Activated CD4-positive, alpha-beta T cell treated with anti-CD3 and anti-CD28 coated beads, Interleukin-2, amount 10 ng/mL, durations not matched to agents 24 days and 14 days (primary cell): ENCODE measurements around the gene KRTAP5-7. TPM values are rescaled to one million over a fixed set of nuclear protein-coding genes. Genes with fewer than 3 reads are reported as not detected.

Source experiments
- DNase-seq: peaks from one replicate; pipeline ENCODE4 v3.0.0; 2022
- H3K27ac Mint-ChIP-seq: one replicate; pipeline ENCODE4 v1.8.0; 2022; ENCODE audit warnings: mild to moderate bottlenecking, mixed read lengths
- H3K27me3 Mint-ChIP-seq: one replicate; pipeline ENCODE4 v1.8.0; 2022; ENCODE audit warnings: mixed read lengths
- H3K36me3 Mint-ChIP-seq: one replicate; pipeline ENCODE4 v1.8.0; 2022; ENCODE audit warnings: low read depth, mild to moderate bottlenecking, mixed read lengths
- H3K4me1 Mint-ChIP-seq: one replicate; pipeline ENCODE4 v1.8.0; 2021; ENCODE audit warnings: mixed read lengths
- H3K4me3 Mint-ChIP-seq: one replicate; pipeline ENCODE4 v1.8.0; 2022; ENCODE audit warnings: mild to moderate bottlenecking, moderate library complexity, mixed read lengths
- H3K9me3 Mint-ChIP-seq: one replicate; pipeline ENCODE4 v1.8.0; 2021; ENCODE audit warnings: mixed read lengths
- intact Hi-C: fragments of 100-400 bp; cut with micrococcal nuclease; formaldehyde crosslinking; loops from one replicate; pipeline ENCODE4 v1.15.1; 2023
- total RNA-seq: library from RNA; stranded (reverse); gene quantifications from 2 replicates; pipeline ENCODE4 v1.2.3, GENCODE V29; 2022

The KRTAP5-7 gene
- total RNA-seq, 1 donor from 2014 or later, result not detected

DNA sequence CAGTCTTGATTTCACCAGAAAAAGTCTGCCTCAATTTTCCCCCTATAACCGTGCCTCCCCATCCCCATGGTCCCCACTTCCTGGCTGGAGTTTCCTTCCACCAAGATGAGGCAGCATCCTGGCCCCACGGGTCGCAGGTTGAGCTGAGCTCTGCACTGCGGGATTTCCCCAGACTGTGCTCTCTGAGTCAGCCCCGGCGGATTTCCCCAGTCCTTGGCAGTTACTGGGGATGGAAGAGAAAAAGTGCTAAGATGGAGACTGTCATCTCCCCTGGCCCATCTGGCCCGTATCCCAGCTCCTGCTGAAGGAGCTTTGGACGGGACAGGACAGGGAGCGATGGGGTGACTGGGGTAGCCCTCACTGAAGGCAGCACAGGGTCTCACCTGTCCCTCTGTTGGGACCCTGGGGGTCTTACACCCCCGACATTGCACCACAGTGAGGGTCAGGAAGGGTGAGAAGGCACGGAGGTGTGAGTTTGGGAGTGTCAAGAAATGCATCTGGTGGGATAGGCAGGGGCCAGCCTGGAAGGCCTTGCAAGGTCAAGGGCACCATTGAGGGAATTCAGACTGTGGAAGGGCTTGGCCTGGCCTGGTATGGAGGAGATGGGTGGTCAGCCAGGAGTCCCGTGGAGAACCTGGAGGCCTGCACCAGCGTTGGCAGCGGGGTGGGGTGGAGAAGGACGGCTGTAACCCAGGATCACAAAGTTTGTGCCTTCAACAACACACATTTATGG, 37.6 kb upstream of the KRTAP5-7 start:
- peak; percentile 81 for DNase-seq
- Mint-ChIP-seq H3K36me3 (peaks cover 71% of the 10 kb centered on the region), H3K4me3 (peak overlapping the region; percentile 59), H3K9me3 (no peaks in the 10 kb centered on the region), H3K27me3 (no peaks in the 10 kb centered on the region), H3K4me1 (peaks cover 27% of the 10 kb centered on the region), H3K27ac (peak overlapping the region; percentile 91)
- intact Hi-C loops, result loop anchor here (1.0 kb wide), 1 partner anchor 37 kb away; no protein-coding TSS in a partner anchor

GRCh38 chr11:71490044-71490730, 36.9 kb upstream of the KRTAP5-7 start:
- peaks cover 27% of the 10 kb centered on the region for H3K4me1 Mint-ChIP-seq
- peaks cover 71% of the 10 kb centered on the region for H3K36me3 Mint-ChIP-seq
- no peak overlapping the region for H3K4me3 Mint-ChIP-seq
- peak overlapping the region; percentile 91 for H3K27ac Mint-ChIP-seq
- DNase-seq, result no peak
- no peaks in the 10 kb centered on the region for H3K27me3 Mint-ChIP-seq
- no peaks in the 10 kb centered on the region for H3K9me3 Mint-ChIP-seq
- intact Hi-C loops, result no loop called here

DNA sequence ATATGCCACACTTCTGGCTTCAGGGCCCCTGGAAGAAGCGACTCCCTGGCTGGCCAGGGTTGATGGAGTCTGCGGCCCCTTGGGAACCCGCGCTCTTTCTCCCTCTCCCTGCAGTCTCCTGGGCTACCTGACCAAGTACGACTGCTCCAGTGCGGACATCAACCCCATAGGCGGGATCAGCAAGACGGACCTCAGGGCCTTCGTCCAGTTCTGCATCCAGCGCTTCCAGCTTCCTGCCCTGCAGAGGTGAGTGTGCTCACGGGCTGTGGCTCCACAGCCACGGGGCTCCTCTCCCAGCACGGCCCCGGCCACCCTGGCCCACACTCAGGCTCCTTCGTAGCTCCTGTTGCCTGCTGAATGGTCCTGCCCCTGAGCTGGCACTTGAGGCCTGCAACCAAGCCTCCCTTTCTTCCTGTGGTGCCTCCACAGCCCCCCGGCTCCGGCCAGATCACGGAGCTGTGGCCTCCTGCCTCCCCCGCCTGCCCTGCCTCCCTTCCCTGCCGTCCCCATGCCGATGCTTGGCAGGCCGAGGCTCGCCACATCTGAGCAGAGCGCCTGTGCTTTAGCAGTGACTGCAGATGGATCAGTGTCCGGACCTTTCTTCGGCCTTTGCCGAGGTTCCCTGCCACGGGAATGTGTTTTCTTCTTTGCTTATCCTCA, 36.2 kb upstream of the KRTAP5-7 start:
- DNase-seq, result no peak
- intact Hi-C loops, result no loop called here
- H3K27me3 Mint-ChIP-seq, result no peaks in the 10 kb centered on the region
- H3K27ac Mint-ChIP-seq, result peak overlapping the region; percentile 91
- peaks cover 27% of the 10 kb centered on the region for H3K4me1 Mint-ChIP-seq
- H3K9me3 Mint-ChIP-seq, result no peaks in the 10 kb centered on the region
- H3K36me3 Mint-ChIP-seq, result peaks cover 70% of the 10 kb centered on the region
- no peak overlapping the region for H3K4me3 Mint-ChIP-seq

DNA sequence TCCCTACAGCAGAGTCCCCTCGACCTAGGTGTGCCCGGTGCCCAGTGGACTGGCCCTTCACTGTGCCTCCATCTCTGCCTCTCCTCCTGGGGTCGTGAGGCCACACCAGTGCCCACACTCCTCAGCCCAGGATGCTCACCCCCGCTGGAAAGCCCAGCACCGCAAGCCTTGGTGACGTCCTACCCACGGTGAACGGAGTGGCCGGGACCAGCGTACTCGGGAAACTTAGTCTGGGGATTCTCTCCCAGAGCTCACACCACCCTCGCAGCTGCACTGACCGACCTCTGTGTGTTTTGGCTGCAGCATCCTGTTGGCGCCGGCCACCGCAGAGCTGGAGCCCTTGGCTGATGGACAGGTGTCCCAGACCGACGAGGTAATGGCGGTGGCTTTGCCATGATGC, 35.5 kb upstream of the KRTAP5-7 start:
- no peaks in the 10 kb centered on the region for H3K9me3 Mint-ChIP-seq
- peaks cover 69% of the 10 kb centered on the region for H3K36me3 Mint-ChIP-seq
- no peaks in the 10 kb centered on the region for H3K27me3 Mint-ChIP-seq
- peaks cover 23% of the 10 kb centered on the region for H3K4me1 Mint-ChIP-seq
- H3K4me3 Mint-ChIP-seq, result no peak overlapping the region
- H3K27ac Mint-ChIP-seq, result no peak overlapping the region
- intact Hi-C loops, result no loop called here
- no peak for DNase-seq

DNA sequence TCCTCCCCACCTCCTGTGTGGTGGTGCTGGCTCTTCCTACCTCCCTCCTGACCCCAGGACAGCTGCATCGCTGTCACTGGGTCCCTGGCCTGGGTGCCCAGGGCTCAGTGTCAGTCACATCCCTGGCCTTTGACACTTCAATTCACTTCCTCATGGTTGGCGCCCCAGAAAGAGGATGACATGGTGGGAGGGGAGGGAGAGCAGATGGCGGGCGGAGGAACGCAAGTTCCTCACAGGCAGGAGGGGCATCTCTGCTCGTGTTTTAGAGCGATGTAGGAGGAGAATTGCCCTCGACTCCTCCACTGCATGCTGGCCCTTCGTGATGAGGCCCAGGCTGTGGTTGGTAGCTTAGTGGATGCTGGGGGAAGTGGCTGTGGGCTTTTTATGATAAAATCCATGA, 35.1 kb upstream of the KRTAP5-7 start:
- DNase-seq, result no peak
- peaks cover 22% of the 10 kb centered on the region for H3K4me1 Mint-ChIP-seq
- H3K27me3 Mint-ChIP-seq, result no peaks in the 10 kb centered on the region
- H3K9me3 Mint-ChIP-seq, result no peaks in the 10 kb centered on the region
- intact Hi-C loops, result no loop called here
- no peak overlapping the region for H3K4me3 Mint-ChIP-seq
- peaks cover 72% of the 10 kb centered on the region for H3K36me3 Mint-ChIP-seq
- peak overlapping the region; percentile 43 for H3K27ac Mint-ChIP-seq

DNA sequence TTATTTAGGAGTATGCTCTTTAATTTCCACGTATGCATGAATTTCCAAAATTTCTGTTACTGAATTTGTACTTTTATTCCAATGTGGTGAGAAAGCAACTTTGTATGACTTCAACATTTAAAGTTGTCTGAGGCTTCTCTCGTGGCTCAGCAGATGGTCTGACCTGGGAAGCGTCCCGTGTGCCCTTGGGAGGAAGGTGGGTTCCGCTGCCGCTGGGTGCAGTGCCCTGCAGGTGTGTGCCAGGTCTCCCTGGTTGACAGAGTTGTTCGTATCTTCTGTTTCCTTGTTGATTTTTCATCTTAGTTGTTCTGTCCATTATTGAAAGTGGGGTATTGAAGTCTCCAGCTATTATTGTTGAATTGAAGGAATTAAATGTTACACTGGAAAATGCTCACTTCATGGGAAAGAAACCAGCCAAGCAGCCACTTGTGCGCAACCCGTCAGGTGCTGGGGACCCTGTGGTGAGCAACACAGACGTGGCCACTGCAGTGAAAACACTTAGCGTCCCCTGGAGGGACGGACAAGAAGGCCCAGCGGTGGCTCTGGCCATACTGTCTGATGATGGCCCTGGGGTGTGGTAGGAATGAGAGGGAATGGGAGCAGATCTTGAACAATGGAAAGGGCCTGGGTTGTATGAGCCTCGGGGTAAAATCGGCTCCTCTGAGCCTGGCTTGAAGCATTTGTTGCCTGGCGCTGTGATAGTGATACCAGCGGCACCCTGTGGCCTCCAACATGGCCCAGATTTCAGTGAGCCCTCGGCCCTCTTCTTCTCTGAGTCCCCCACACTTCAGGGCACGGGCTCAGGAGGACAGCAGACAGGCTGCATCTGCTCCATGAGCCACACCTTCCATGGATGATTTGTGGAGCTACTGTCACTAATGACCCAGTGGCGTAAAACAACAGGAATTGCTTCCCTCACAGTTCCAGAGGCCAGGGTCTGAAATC, 31.5 kb upstream of the KRTAP5-7 start:
- Mint-ChIP-seq H3K9me3 (no peaks in the 10 kb centered on the region), H3K27me3 (no peaks in the 10 kb centered on the region), H3K36me3 (peaks cover 79% of the 10 kb centered on the region), H3K4me1 (peaks cover 6% of the 10 kb centered on the region), H3K27ac (peak overlapping the region; percentile 56), H3K4me3 (no peak overlapping the region)
- no peak for DNase-seq
- intact Hi-C loops, result no loop called here

DNA sequence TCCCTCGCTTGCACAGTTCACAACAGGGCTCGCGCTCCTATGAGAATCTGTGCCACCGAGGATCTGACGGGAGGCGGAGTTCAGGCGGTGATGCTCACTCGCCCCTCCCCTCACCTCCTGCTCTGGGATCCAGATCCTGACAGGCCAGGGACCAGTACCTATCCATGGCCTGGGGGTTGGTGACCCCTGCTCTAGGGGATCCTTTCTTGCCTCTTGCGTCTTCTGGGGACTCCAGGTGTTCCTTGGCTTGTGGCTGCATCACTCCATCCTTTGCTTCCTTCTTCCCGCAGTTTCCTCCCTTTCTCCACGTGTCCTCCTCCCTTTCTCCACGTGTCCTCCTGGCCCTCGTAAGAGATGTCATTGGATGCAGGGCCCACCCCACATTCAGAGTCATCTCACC, 30.6 kb upstream of the KRTAP5-7 start:
- intact Hi-C loops, result no loop called here
- Mint-ChIP-seq H3K4me1 (peaks cover 6% of the 10 kb centered on the region), H3K27ac (no peak overlapping the region), H3K27me3 (no peaks in the 10 kb centered on the region), H3K4me3 (no peak overlapping the region), H3K9me3 (no peaks in the 10 kb centered on the region), H3K36me3 (peaks cover 79% of the 10 kb centered on the region)
- DNase-seq, result no peak

GRCh38 chr11:71498091-71498490, 29.0 kb upstream of the KRTAP5-7 start:
- no peak for DNase-seq
- no peaks in the 10 kb centered on the region for H3K9me3 Mint-ChIP-seq
- H3K36me3 Mint-ChIP-seq, result peaks cover 77% of the 10 kb centered on the region
- no peaks in the 10 kb centered on the region for H3K27me3 Mint-ChIP-seq
- H3K27ac Mint-ChIP-seq, result peak overlapping the region; percentile 34
- no peak overlapping the region for H3K4me3 Mint-ChIP-seq
- peaks cover 6% of the 10 kb centered on the region for H3K4me1 Mint-ChIP-seq
- intact Hi-C loops, result no loop called here

GRCh38 chr11:71499125-71499524, 27.9 kb upstream of the KRTAP5-7 start:
- H3K36me3 Mint-ChIP-seq, result peaks cover 77% of the 10 kb centered on the region
- H3K9me3 Mint-ChIP-seq, result no peaks in the 10 kb centered on the region
- no peak for DNase-seq
- intact Hi-C loops, result no loop called here
- H3K4me3 Mint-ChIP-seq, result peak overlapping the region; percentile 30
- H3K4me1 Mint-ChIP-seq, result peaks cover 6% of the 10 kb centered on the region
- no peaks in the 10 kb centered on the region for H3K27me3 Mint-ChIP-seq
- H3K27ac Mint-ChIP-seq, result peak overlapping the region; percentile 84

GRCh38 chr11:71499546-71499945, 27.5 kb upstream of the KRTAP5-7 start:
- Mint-ChIP-seq H3K9me3 (no peaks in the 10 kb centered on the region), H3K4me1 (peaks cover 7% of the 10 kb centered on the region), H3K27ac (no peak overlapping the region), H3K4me3 (no peak overlapping the region), H3K27me3 (no peaks in the 10 kb centered on the region), H3K36me3 (peaks cover 74% of the 10 kb centered on the region)
- intact Hi-C loops, result no loop called here
- DNase-seq, result no peak

- Mint-ChIP-seq H3K4me3 (no peak overlapping the region), H3K27me3 (no peaks in the 10 kb centered on the region), H3K36me3 (peaks cover 73% of the 10 kb centered on the region), H3K9me3 (no peaks in the 10 kb centered on the region), H3K27ac (no peak overlapping the region), H3K4me1 (peaks cover 8% of the 10 kb centered on the region)
- intact Hi-C loops, result no loop called here
- no peak for DNase-seq
Measured at GRCh38 chr11:71500601-71501021, 26.5 kb upstream of the KRTAP5-7 start.

DNA sequence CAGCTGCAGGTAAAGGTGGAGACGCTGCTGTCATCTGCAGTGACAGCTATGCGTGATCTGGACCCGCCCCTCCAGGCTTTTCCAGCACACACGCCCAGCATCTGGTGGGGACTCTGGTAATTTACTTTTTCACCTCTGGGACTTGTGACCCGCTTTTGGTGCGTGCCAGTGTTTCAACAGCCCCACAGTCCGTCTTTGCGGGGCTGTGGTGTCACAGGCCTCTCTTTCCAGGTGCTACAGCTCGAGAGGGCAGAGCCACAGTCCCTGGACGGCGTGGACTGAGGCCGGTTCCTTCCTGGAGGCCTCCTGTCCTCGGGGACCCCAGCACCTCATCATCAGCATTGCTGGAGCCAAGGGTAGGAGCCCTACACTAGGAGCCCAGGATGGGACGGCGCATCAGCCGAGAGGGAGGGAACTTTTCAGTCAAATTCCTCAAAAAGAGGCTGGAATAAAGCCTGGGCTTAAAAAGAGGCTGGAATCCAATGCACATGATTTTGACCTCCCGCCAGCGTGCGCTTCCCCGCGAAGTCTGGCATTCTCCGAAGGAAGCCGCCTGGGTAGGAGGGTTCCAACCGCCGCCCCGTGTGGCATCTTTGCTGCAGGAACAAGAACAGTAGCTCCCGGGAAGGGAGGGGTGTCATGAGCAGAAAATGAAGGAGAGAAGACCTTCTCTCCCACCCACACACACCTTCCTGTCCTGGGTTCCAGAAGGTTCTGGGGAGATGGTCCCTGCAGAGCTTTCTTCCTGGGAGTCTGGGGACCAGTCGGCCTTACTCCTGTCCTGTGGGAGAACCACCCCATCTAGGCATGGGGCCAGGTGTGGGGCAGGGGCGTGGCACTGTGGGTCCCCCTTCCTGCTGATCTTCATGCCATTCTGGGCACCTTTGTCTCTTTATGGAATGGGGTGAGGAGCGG, 25.7 kb upstream of the KRTAP5-7 start:
- intact Hi-C loops, result no loop called here
- Mint-ChIP-seq H3K27me3 (no peaks in the 10 kb centered on the region), H3K36me3 (peaks cover 73% of the 10 kb centered on the region), H3K4me1 (peaks cover 8% of the 10 kb centered on the region), H3K9me3 (no peaks in the 10 kb centered on the region), H3K4me3 (no peak overlapping the region), H3K27ac (no peak overlapping the region)
- no peak for DNase-seq
